ACC112 (cell line): ENCODE data around the gene PPA2.
"Not testable (repeated sequence)": the region's sequence is repeated elsewhere in the genome, so short reads cannot be mapped to it uniquely, and the experiment has no call there.

ENCODE experiments used
- H2AFZ ChIP-seq: fragments of 200-600 bp; sonication (generic); one replicate; pipeline ENCODE4 v1.6.0; 2017; ENCODE audit warnings: antibody characterized with exemption, low read length; ENCODE audit not compliant: unreplicated experiment
- H3K27ac ChIP-seq: fragments of 200-600 bp; sonication (generic); 2 replicates; pipeline ENCODE4 v1.5.1; 2014; ENCODE audit warnings: low read depth, mild to moderate bottlenecking, antibody characterized with exemption, low read length, moderate library complexity
- H3K27me3 ChIP-seq: fragments of 200-600 bp; sonication (generic); 2 replicates; pipeline ENCODE4 v1.6.1; 2014; ENCODE audit warnings: mild to moderate bottlenecking, antibody characterized with exemption, low read length, moderate library complexity, mixed read lengths; ENCODE audit not compliant: insufficient read depth
- H3K36me3 ChIP-seq: fragments of 200-600 bp; sonication (generic); 2 replicates; pipeline ENCODE4 v1.6.1; 2016; ENCODE audit warnings: mild to moderate bottlenecking, antibody characterized with exemption, low read length, moderate library complexity, mixed read lengths; ENCODE audit not compliant: insufficient read depth
- H3K4me1 ChIP-seq: fragments of 200-600 bp; sonication (generic); one replicate; pipeline ENCODE4 v1.6.1; 2016; ENCODE audit warnings: low read length, mixed read lengths; ENCODE audit not compliant: insufficient read depth, unreplicated experiment, control insufficient read depth
- H3K4me3 ChIP-seq: fragments of 200-600 bp; sonication (generic); 2 replicates; pipeline ENCODE4 v1.5.1; 2014; ENCODE audit warnings: mild to moderate bottlenecking, low read depth, low read length
- H3K79me2 ChIP-seq: fragments of 200-600 bp; sonication (generic); one replicate; pipeline ENCODE4 v1.6.0; 2016; ENCODE audit warnings: low read length; ENCODE audit not compliant: control insufficient read depth, unreplicated experiment, insufficient read depth

PPA2 gene

GRCh38 chr4:105433421-105433820 lies 40.4 kb downstream of the PPA2 start:
- Histone ChIP-seq H3K4me3 (no peak overlapping the region), H3K36me3 (peaks cover 49% of the 10 kb centered on the region), H3K79me2 (no peaks in the 10 kb centered on the region), H2AFZ (no peak overlapping the region), H3K4me1 (no peaks in the 10 kb centered on the region), H3K27me3 (no peaks in the 10 kb centered on the region), H3K27ac (no peak overlapping the region)

GRCh38 chr4:105432438-105432837 lies 41.4 kb downstream of the PPA2 start:
- Histone ChIP-seq H3K27ac (no peak overlapping the region), H3K4me3 (no peak overlapping the region), H3K27me3 (no peaks in the 10 kb centered on the region), H3K4me1 (no peaks in the 10 kb centered on the region), H2AFZ (no peak overlapping the region), H3K36me3 (peaks cover 46% of the 10 kb centered on the region), H3K79me2 (no peaks in the 10 kb centered on the region)

GRCh38 chr4:105430811-105431210 lies 43.1 kb downstream of the PPA2 start:
- no peak overlapping the region for H3K27ac ChIP-seq
- H3K36me3 ChIP-seq = peaks cover 37% of the 10 kb centered on the region
- H3K4me1 ChIP-seq = no peaks in the 10 kb centered on the region
- no peaks in the 10 kb centered on the region for H3K79me2 ChIP-seq
- H3K27me3 ChIP-seq = no peaks in the 10 kb centered on the region
- H2AFZ ChIP-seq = no peak overlapping the region
- H3K4me3 ChIP-seq = no peak overlapping the region

- Histone ChIP-seq H2AFZ (no peak overlapping the region), H3K27ac (no peak overlapping the region), H3K4me1 (no peaks in the 10 kb centered on the region), H3K27me3 (no peaks in the 10 kb centered on the region), H3K79me2 (no peaks in the 10 kb centered on the region), H3K4me3 (no peak overlapping the region), H3K36me3 (peaks cover 28% of the 10 kb centered on the region)
These were observed 47.5 kb downstream of the PPA2 start for GRCh38 chr4:105426187-105426897.

- Histone ChIP-seq H3K4me3 (no peak overlapping the region), H3K4me1 (no peaks in the 10 kb centered on the region), H3K27ac (no peak overlapping the region), H3K36me3 (peaks cover 21% of the 10 kb centered on the region), H3K27me3 (no peaks in the 10 kb centered on the region), H2AFZ (no peak overlapping the region), H3K79me2 (no peaks in the 10 kb centered on the region)
These were observed 51.5 kb downstream of the PPA2 start for GRCh38 chr4:105422207-105422920.

GRCh38 chr4:105417624-105418023 lies 56.2 kb downstream of the PPA2 start:
- Histone ChIP-seq H3K79me2 (no peaks in the 10 kb centered on the region), H3K4me1 (no peaks in the 10 kb centered on the region), H3K36me3 (peaks cover 9% of the 10 kb centered on the region), H3K4me3 (no peak overlapping the region), H3K27ac (no peak overlapping the region), H3K27me3 (no peaks in the 10 kb centered on the region), H2AFZ (no peak overlapping the region)

GRCh38 chr4:105415281-105415744 lies 58.5 kb downstream of the PPA2 start:
- no peak overlapping the region for H3K4me3 ChIP-seq
- no peaks in the 10 kb centered on the region for H3K27me3 ChIP-seq
- no peak overlapping the region for H2AFZ ChIP-seq
- peaks cover 9% of the 10 kb centered on the region; the same call in 1 of the 2 replicates for H3K36me3 ChIP-seq
- H3K79me2 ChIP-seq = no peaks in the 10 kb centered on the region
- no peaks in the 10 kb centered on the region for H3K4me1 ChIP-seq
- no peak overlapping the region for H3K27ac ChIP-seq

GRCh38 chr4:105414316-105414715 lies 59.5 kb downstream of the PPA2 start:
- Histone ChIP-seq H3K4me3 (no peak overlapping the region), H3K4me1 (no peaks in the 10 kb centered on the region), H2AFZ (no peak overlapping the region), H3K79me2 (no peaks in the 10 kb centered on the region), H3K27ac (no peak overlapping the region), H3K36me3 (peaks cover 9% of the 10 kb centered on the region; the same call in 1 of the 2 replicates), H3K27me3 (no peaks in the 10 kb centered on the region)

- not testable (repeated sequence) for H3K4me1 ChIP-seq, H3K27me3 ChIP-seq, H3K4me3 ChIP-seq, H2AFZ ChIP-seq, H3K27ac ChIP-seq, H3K79me2 ChIP-seq
- H3K36me3 ChIP-seq = peaks cover 19% of the 10 kb centered on the region
These were observed 64.7 kb downstream of the PPA2 start for GRCh38 chr4:105409135-105409534.

GRCh38 chr4:105400901-105401677 lies 72.8 kb downstream of the PPA2 start:
- Histone ChIP-seq H3K36me3 (peaks cover 17% of the 10 kb centered on the region), H3K4me1 (no peaks in the 10 kb centered on the region), H2AFZ (no peak overlapping the region), H3K4me3 (no peak overlapping the region), H3K27me3 (no peaks in the 10 kb centered on the region), H3K79me2 (no peaks in the 10 kb centered on the region), H3K27ac (no peak overlapping the region)
